HPDE6-E6E7 (cell line): ENCODE results near the gene MOV10L1.
"Not testable (repeated sequence)": the region's sequence is repeated elsewhere in the genome, so short reads cannot be mapped to it uniquely, and the experiment has no call there.

Source experiments
- DNase-seq: peaks from one replicate; pipeline ENCODE4 v3.0.0; 2011; ENCODE audit warnings: missing footprints; ENCODE audit errors: extremely low spot score

MOV10L1 gene

GRCh38 chr22:50078246-50078645 is 11.6 kb upstream of the MOV10L1 start:
- DNase-seq = no peak

GRCh38 chr22:50078761-50079160 is 11.0 kb upstream of the MOV10L1 start:
- DNase-seq = no peak

- no peak for DNase-seq
These were observed 9.7 kb upstream of the MOV10L1 start for GRCh38 chr22:50080077-50080465.

GRCh38 chr22:50081426-50082196 is 8.2 kb upstream of the MOV10L1 start:
- no peak for DNase-seq

GRCh38 chr22:50082197-50082715 is 7.5 kb upstream of the MOV10L1 start:
- DNase-seq = no peak

- peak; percentile 44 for DNase-seq
These were observed 6.8 kb upstream of the MOV10L1 start for GRCh38 chr22:50082961-50083461.

GRCh38 chr22:50083462-50084079 is 6.2 kb upstream of the MOV10L1 start:
- peak; percentile 52 for DNase-seq

- no peak for DNase-seq
These were observed 5.7 kb upstream of the MOV10L1 start for GRCh38 chr22:50084080-50084477.

GRCh38 chr22:50084614-50085021 is 5.2 kb upstream of the MOV10L1 start:
- DNase-seq = no peak

- DNase-seq = no peak
These were observed 4.4 kb upstream of the MOV10L1 start, which contains the start of gene MLC1 for GRCh38 chr22:50085211-50085972. MLC1 (minus strand) TSS chr22:50085426; CDS start chr22:50084902, 524 bp downstream.

GRCh38 chr22:50086526-50086925 is 3.3 kb upstream of the MOV10L1 start:
- no peak for DNase-seq

- DNase-seq = not testable (repeated sequence)
These were observed 2.8 kb upstream of the MOV10L1 start for GRCh38 chr22:50086975-50087374.

GRCh38 chr22:50087646-50088045 is 2.2 kb upstream of the MOV10L1 start:
- no peak for DNase-seq

GRCh38 chr22:50088096-50088495 is 1.7 kb upstream of the MOV10L1 start:
- DNase-seq = no peak

- DNase-seq = no peak
These were observed 575 bp upstream of the MOV10L1 start for GRCh38 chr22:50089231-50089630.

- no peak for DNase-seq
These were observed 557 bp downstream of the MOV10L1 start for GRCh38 chr22:50090412-50090714.

GRCh38 chr22:50091092-50091768 is 1.4 kb downstream of the MOV10L1 start:
- DNase-seq = no peak

GRCh38 chr22:50092342-50092741 is 2.5 kb downstream of the MOV10L1 start:
- DNase-seq = no peak

GRCh38 chr22:50098052-50098451 is 8.2 kb downstream of the MOV10L1 start:
- DNase-seq = no peak

- no peak for DNase-seq
These were observed 12.2 kb downstream of the MOV10L1 start for GRCh38 chr22:50101870-50102565.

- peak; percentile 82 for DNase-seq
These were observed 13.1 kb downstream of the MOV10L1 start for GRCh38 chr22:50102946-50103345.
